Activated CD8-positive, alpha-beta T cell treated with anti-CD3 and anti-CD28 coated beads for 36 hours (primary cell): ENCODE data around the gene CHURC1. TPM values are rescaled to one million over a fixed set of nuclear protein-coding genes. Genes with fewer than 3 reads are reported as not detected.
A peak's percentile ranks its signal among the peaks of the same experiment; 100 is the strongest.

Experiments used
- ATAC-seq: fragments of 200-7000 bp; cut with Tn5 transposase; one replicate; pipeline ENCODE4 v1.10.0; 2021; ENCODE audit warnings: mild to moderate bottlenecking, moderate library complexity
- CTCF ChIA-PET: fragments of 350-600 bp; sonication (Branson Sonifier 250); formaldehyde crosslinking; loops from one replicate; lab custom pipeline; 2021; ENCODE audit warnings: antibody characterized with exemption; lab: Charles Lee
- POLR2A ChIA-PET: fragments of 350-600 bp; sonication (Branson Sonifier 250); formaldehyde crosslinking; loops from one replicate; lab custom pipeline; 2021; ENCODE audit warnings: antibody characterized with exemption; lab: Charles Lee
- DNase-seq: peaks from one replicate; pipeline ENCODE4 v3.0.0-alpha.2; 2020
- H3K27ac Mint-ChIP-seq: one replicate; pipeline ENCODE4 v1.8.0; 2021; ENCODE audit warnings: mild to moderate bottlenecking, mixed read lengths
- H3K27me3 Mint-ChIP-seq: one replicate; pipeline ENCODE4 v1.8.0; 2021; ENCODE audit warnings: mixed read lengths
- H3K36me3 Mint-ChIP-seq: one replicate; pipeline ENCODE4 v1.8.0; 2021; ENCODE audit warnings: low read depth, mixed read lengths
- H3K4me1 Mint-ChIP-seq: one replicate; pipeline ENCODE4 v1.8.0; 2021; ENCODE audit warnings: low read depth, mixed read lengths
- H3K4me3 Mint-ChIP-seq: one replicate; pipeline ENCODE4 v1.8.0; 2021; ENCODE audit warnings: mild to moderate bottlenecking, moderate library complexity, mixed read lengths
- H3K9me3 Mint-ChIP-seq: one replicate; pipeline ENCODE4 v1.8.0; 2021; ENCODE audit warnings: mixed read lengths
- intact Hi-C: fragments of 100-400 bp; cut with micrococcal nuclease; formaldehyde crosslinking; loops from one replicate; pipeline ENCODE4 v1.10.0; 2022
- total RNA-seq, 2 experiments: library from RNA; stranded (reverse); gene quantifications; one replicate each; pipeline ENCODE4 v1.2.3, GENCODE V29; 2021
- TF ChIP-seq, protein P1 (sequence below): fragments of 200-600 bp; IDR thresholded peaks from one replicate; pipeline ENCODE4 v1.8.0; 2022; ENCODE audit warnings: antibody characterized with exemption, mild to moderate bottlenecking

The CHURC1 gene
- total RNA-seq, 2 experiments from 2014 or later, result 47.0 to 57.4 TPM

DNA sequence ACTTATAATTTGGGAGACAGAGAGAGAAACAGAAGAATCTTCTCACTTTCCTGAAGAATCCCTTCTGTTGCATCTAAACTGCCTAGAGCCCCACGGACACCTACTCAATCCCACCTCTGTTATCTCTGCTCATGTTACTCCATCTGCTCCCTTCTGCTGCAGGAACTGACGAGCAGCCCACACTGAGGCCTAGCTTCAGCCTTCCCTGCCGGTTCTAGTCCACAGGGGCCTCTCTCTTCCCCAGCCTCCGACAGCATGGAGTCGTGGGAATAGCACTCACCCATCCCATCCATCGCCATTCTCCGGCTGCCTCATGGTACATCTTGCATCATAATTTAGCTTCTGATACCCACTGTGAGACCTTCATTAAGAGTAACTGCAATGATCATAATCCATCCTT, 53.9 kb downstream of the CHURC1 start:
- H3K9me3 Mint-ChIP-seq, result no peaks in the 10 kb centered on the region

DNA sequence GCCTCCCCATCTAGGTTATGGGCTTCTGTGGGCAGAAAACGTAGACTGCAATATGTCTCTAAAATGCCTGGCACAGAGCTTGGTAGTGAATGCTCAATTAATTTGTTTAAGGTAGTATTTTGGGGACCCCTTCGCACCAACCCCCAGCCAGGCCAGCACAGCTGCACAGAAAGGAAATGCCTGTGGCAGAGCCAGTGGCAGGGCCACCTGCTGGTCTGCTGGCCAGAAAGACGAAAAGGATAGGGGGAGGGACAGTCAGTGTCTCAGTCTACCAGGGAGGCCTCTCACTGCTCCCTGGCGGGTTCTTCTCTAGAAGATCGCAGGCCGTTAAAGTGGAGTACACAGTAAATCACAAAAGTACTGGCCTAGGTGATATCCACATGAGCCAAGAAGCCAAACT, 54.4 kb downstream of the CHURC1 start:
- Mint-ChIP-seq H3K27me3 (no peaks in the 10 kb centered on the region), H3K36me3 (peaks cover 3% of the 10 kb centered on the region), H3K27ac (no peak overlapping the region), H3K9me3 (no peaks in the 10 kb centered on the region), H3K4me3 (no peak overlapping the region), H3K4me1 (peaks cover 3% of the 10 kb centered on the region)
- ChIA-PET CTCF (interaction anchor here (1.1 to 1.3 kb wide), 2 partner anchors 33 to 146 kb away, joined by 3 to 5 read pairs; no protein-coding TSS in a partner anchor), POLR2A (no interaction called here)
- TF ChIP-seq, protein P1, sequence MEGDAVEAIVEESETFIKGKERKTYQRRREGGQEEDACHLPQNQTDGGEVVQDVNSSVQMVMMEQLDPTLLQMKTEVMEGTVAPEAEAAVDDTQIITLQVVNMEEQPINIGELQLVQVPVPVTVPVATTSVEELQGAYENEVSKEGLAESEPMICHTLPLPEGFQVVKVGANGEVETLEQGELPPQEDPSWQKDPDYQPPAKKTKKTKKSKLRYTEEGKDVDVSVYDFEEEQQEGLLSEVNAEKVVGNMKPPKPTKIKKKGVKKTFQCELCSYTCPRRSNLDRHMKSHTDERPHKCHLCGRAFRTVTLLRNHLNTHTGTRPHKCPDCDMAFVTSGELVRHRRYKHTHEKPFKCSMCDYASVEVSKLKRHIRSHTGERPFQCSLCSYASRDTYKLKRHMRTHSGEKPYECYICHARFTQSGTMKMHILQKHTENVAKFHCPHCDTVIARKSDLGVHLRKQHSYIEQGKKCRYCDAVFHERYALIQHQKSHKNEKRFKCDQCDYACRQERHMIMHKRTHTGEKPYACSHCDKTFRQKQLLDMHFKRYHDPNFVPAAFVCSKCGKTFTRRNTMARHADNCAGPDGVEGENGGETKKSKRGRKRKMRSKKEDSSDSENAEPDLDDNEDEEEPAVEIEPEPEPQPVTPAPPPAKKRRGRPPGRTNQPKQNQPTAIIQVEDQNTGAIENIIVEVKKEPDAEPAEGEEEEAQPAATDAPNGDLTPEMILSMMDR, result no peak
- DNase-seq (no peak), ATAC-seq (no peak)
- intact Hi-C loops, result no loop called here

More for the DNA sequence above, 53.9 kb downstream of the CHURC1 start:
- TF ChIP-seq, protein P1, result no peak
- ATAC-seq, result no peak
- DNase-seq, result no peak
- H3K4me3 Mint-ChIP-seq, result no peak overlapping the region
- no peaks in the 10 kb centered on the region for H3K27me3 Mint-ChIP-seq
- CTCF ChIA-PET, result interaction anchor here (1.1 to 1.3 kb wide), 2 partner anchors 32 to 145 kb away, joined by 3 to 5 read pairs; no protein-coding TSS in a partner anchor
- intact Hi-C loops, result no loop called here
- peaks cover 3% of the 10 kb centered on the region for H3K4me1 Mint-ChIP-seq
- peaks cover 3% of the 10 kb centered on the region for H3K36me3 Mint-ChIP-seq
- H3K27ac Mint-ChIP-seq, result no peak overlapping the region
- POLR2A ChIA-PET, result no interaction called here

DNA sequence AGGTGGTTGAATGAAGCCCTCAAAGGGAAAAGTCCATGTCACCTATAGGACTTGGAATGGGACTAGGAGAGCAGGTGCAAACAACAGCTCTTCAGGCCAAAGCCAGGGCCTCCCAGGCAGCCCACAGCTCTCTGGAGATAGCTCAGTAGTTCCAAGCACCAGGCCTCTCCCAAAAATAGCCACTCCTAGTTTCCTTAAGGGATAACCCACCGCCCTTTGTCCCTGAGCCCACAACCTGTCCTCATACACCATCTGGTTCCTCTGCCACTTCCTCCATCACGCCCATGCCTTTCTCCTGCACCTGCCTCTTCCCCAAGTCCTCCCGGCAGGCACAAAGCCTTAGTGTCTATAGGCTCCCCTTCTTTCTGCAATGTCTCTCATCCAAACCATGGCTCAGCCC, 55.8 kb downstream of the CHURC1 start:
- no peak for DNase-seq
- no peaks in the 10 kb centered on the region for H3K36me3 Mint-ChIP-seq
- POLR2A ChIA-PET, result interaction anchor here (1.3 kb wide), 1 partner anchor 17 kb away, joined by 3 read pairs; no protein-coding TSS in a partner anchor
- CTCF ChIA-PET, result interaction anchor here (0.7 to 1.6 kb wide), 6 partner anchors 14 to 146 kb away, joined by 3 to 6 read pairs (median 3); no protein-coding TSS in a partner anchor
- no peaks in the 10 kb centered on the region for H3K9me3 Mint-ChIP-seq
- H3K4me1 Mint-ChIP-seq, result peaks cover 3% of the 10 kb centered on the region
- ATAC-seq, result no peak
- TF ChIP-seq, protein P1, result no peak
- no peak overlapping the region for H3K4me3 Mint-ChIP-seq
- intact Hi-C loops, result no loop called here
- H3K27me3 Mint-ChIP-seq, result no peaks in the 10 kb centered on the region
- H3K27ac Mint-ChIP-seq, result no peak overlapping the region

DNA sequence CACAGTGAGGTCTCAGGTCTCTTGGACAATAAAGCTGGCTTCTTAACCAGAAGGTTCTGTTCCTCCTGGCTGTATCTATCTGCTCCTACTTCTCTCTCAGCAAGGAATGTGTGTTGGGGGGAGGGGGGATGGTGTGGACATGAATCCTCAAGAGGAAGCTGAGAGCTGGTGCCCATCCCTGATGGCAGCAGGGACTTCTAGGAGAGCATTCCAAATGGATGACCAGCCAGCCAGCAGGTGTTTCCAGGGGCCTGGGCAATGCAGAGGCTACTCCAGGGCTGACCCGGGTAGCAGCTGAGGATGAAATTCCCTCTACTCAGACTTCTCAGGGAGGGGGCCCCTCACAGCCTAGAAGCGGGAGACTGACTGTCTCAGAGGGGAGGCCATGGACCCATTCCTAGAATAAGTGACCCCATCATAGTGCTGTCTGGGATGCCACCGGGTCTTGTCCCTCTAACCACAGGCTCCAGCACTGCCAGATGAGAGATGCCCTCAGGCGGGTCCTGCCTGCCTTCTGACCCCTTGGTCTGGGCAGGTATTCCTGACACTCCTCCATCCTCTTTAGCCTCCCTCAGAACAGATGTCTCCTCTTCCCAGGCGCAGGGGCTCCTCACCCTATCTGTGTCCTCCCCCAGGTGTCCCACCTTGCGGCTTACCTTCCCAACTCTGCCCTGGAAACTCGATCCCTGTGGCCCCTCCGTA, 56.7 kb downstream of the CHURC1 start:
- Mint-ChIP-seq H3K27ac (no peak overlapping the region), H3K4me3 (peak overlapping the region; percentile 59), H3K36me3 (no peaks in the 10 kb centered on the region), H3K4me1 (peaks cover 3% of the 10 kb centered on the region), H3K9me3 (no peaks in the 10 kb centered on the region), H3K27me3 (no peaks in the 10 kb centered on the region)
- ChIA-PET POLR2A (interaction anchor here (0.5 to 0.8 kb wide), 2 partner anchors 16 to 46 kb away, joined by 3 read pairs; partner anchors contain the start of gene FNTB), CTCF (interaction anchor here (0.7 to 1.6 kb wide), 6 partner anchors 14 to 147 kb away, joined by 3 to 6 read pairs (median 3); no protein-coding TSS in a partner anchor)
- no peak for ATAC-seq
- intact Hi-C loops, result no loop called here
- TF ChIP-seq, protein P1, result no peak
- no peak for DNase-seq

DNA sequence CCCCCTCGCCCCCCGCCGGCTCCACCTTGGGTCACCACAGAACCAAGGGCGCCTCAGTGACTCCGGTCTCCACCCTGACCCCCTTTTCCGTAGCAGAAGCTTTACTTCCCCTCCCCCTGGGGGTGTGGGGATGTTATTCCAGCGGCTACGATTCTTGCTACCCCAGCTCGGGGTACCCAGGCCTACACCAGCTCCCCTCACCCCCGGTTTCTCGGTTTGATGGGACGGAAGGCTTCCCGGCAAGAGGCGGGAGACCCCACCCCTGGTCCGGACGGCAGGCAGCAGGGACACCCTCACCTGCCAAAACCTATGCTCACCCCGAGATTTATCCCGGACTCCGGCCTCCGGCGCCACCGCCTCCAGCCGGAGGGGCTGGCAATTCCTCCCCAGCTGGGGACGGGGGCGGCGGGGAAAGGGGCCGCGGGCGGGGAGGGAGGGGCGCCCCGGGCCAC, 57.3 kb downstream of the CHURC1 start:
- intact Hi-C loops, result no loop called here
- Mint-ChIP-seq H3K4me1 (peaks cover 3% of the 10 kb centered on the region), H3K9me3 (no peaks in the 10 kb centered on the region), H3K27ac (no peak overlapping the region), H3K36me3 (no peaks in the 10 kb centered on the region), H3K27me3 (no peaks in the 10 kb centered on the region), H3K4me3 (peak overlapping the region; percentile 59)
- TF ChIP-seq, protein P1, result no peak
- DNase-seq, result no peak
- POLR2A ChIA-PET, result no interaction called here
- CTCF ChIA-PET, result interaction anchor here (1.6 kb wide), 1 partner anchor 80 kb away, joined by 6 read pairs; no protein-coding TSS in a partner anchor
- no peak for ATAC-seq
